ENCODE results near the gene CSTF1. TPM values are rescaled to one million over a fixed set of nuclear protein-coding genes. Genes with fewer than 3 reads are reported as not detected.

The CSTF1 gene
- total and polyA plus RNA-seq, 3 donors from 2014 or later, result 41.8 to 80.6 (median 53.3) TPM

GRCh38 chr20:56423211-56423610 lies 30.8 kb downstream of the CSTF1 start:
- intact Hi-C loops (cut with DNase I; ENCODE audit: low total_unique reads), result no loop called here
- no peak for TF ChIP-seq POLR2A (IDR thresholded peaks at IDR 0.05)
- TF ChIP-seq CTCF (IDR thresholded peaks at IDR 0.05), result no peak
- DNase-seq, result no peak
- H3K27ac ChIP-seq, result no peak overlapping the region
- no peaks in the 10 kb centered on the region for H3K36me3 ChIP-seq (ENCODE audit: low read depth, missing control alignments)
- no peaks in the 10 kb centered on the region for H3K27me3 ChIP-seq
- peaks cover 8% of the 10 kb centered on the region for H3K4me1 ChIP-seq
- 88 to 100% methylated on average over 1 of the region's 1 CpG for WGBS, 2 donors
- H3K9me3 ChIP-seq, result no peaks in the 10 kb centered on the region
- H3K4me3 ChIP-seq, result no peak overlapping the region

- H3K9me3 ChIP-seq, result no peaks in the 10 kb centered on the region
- TF ChIP-seq POLR2A (IDR thresholded peaks at IDR 0.05), result no peak
- no peak for TF ChIP-seq CTCF (IDR thresholded peaks at IDR 0.05)
- no peak overlapping the region for H3K4me3 ChIP-seq
- no peaks in the 10 kb centered on the region for H3K27me3 ChIP-seq
- H3K4me1 ChIP-seq, result peaks cover 8% of the 10 kb centered on the region
- no peak overlapping the region for H3K27ac ChIP-seq
- WGBS, 2 donors, result 54 to 66% methylated on average over 1 of the region's 1 CpG
- H3K36me3 ChIP-seq (ENCODE audit: low read depth, missing control alignments), result no peaks in the 10 kb centered on the region
- intact Hi-C loops (cut with DNase I; ENCODE audit: low total_unique reads), result no loop called here
- DNase-seq, result no peak
These were observed 31.4 kb downstream of the CSTF1 start for GRCh38 chr20:56423886-56424285.

GRCh38 chr20:56424931-56425330 lies 32.5 kb downstream of the CSTF1 start:
- H3K4me3 ChIP-seq, result no peak overlapping the region
- peaks cover 8% of the 10 kb centered on the region for H3K4me1 ChIP-seq
- H3K27me3 ChIP-seq, result no peaks in the 10 kb centered on the region
- intact Hi-C loops (cut with DNase I; ENCODE audit: low total_unique reads), result no loop called here
- H3K9me3 ChIP-seq, result no peaks in the 10 kb centered on the region
- H3K27ac ChIP-seq, result no peak overlapping the region
- DNase-seq, result no peak
- no peaks in the 10 kb centered on the region for H3K36me3 ChIP-seq (ENCODE audit: low read depth, missing control alignments)
- WGBS, 2 donors, result 70 to 82% methylated on average over 1 of the region's 1 CpG
- no peak for TF ChIP-seq POLR2A (IDR thresholded peaks at IDR 0.05)
- no peak for TF ChIP-seq CTCF (IDR thresholded peaks at IDR 0.05)

- Histone ChIP-seq H3K27me3 (no peaks in the 10 kb centered on the region), H3K36me3 (ENCODE audit: low read depth, missing control alignments) (no peaks in the 10 kb centered on the region), H3K27ac (no peak overlapping the region), H3K4me1 (peaks cover 8% of the 10 kb centered on the region), H3K9me3 (no peaks in the 10 kb centered on the region), H3K4me3 (no peak overlapping the region)
- no peak for DNase-seq
- intact Hi-C loops (cut with DNase I; ENCODE audit: low total_unique reads), result no loop called here
- 89% methylated on average over 9 of the region's 9 CpGs for WGBS, 2 donors
- TF ChIP-seq CTCF (IDR thresholded peaks at IDR 0.05) (no peak), POLR2A (IDR thresholded peaks at IDR 0.05) (no peak)
These were observed 33.6 kb downstream of the CSTF1 start for GRCh38 chr20:56426026-56426425.

GRCh38 chr20:56426926-56427325 lies 34.5 kb downstream of the CSTF1 start:
- Histone ChIP-seq H3K9me3 (no peaks in the 10 kb centered on the region), H3K27me3 (no peaks in the 10 kb centered on the region), H3K4me1 (peaks cover 8% of the 10 kb centered on the region), H3K4me3 (no peak overlapping the region), H3K36me3 (ENCODE audit: low read depth, missing control alignments) (no peaks in the 10 kb centered on the region), H3K27ac (no peak overlapping the region)
- intact Hi-C loops (cut with DNase I; ENCODE audit: low total_unique reads), result no loop called here
- TF ChIP-seq POLR2A (IDR thresholded peaks at IDR 0.05) (no peak), CTCF (IDR thresholded peaks at IDR 0.05) (no peak)
- DNase-seq, result no peak

Data from testis (tissue), 3 donors.